SU-DHL-6 (cell line): Measurements from ENCODE around the gene PTPRG.

Source experiments
- CTCF ChIP-seq: fragments of 200-600 bp; sonication (generic); IDR thresholded peaks from one replicate; pipeline ENCODE4 v1.5.1; 2017; ENCODE audit warnings: antibody characterized with exemption, mild to moderate bottlenecking, low read length, moderate library complexity; ENCODE audit not compliant: insufficient read depth, poor library complexity, severe bottlenecking
- EZH2phosphoT487 ChIP-seq: fragments of 200-600 bp; sonication (generic), shearing (Covaris generic); conservative IDR thresholded peaks from 2 replicates; pipeline ENCODE4 v1.6.1; 2018; ENCODE audit warnings: mild to moderate bottlenecking, antibody characterized with exemption, low read length, moderate library complexity, mixed read lengths

- TF ChIP-seq CTCF (no peak), EZH2phosphoT487 (no peak)
Measured at GRCh38 chr3:61650719-61651410, 89.5 kb downstream of the PTPRG start.
